Stimulated activated effector memory CD8-positive, alpha-beta T cell treated with anti-CD3 and anti-CD28 coated beads, Interleukin-12 subunit alpha, Interleukin-12 subunit beta, amount 100 ng/mL, for 72 hours (primary cell): ENCODE data around the gene MYPOP.
"Not testable (repeated sequence)": the region's sequence is repeated elsewhere in the genome, so short reads cannot be mapped to it uniquely, and the experiment has no call there.

ENCODE experiments used
- ATAC-seq: fragments of 150-1000 bp; cut with Tn5 transposase; 2 replicates; pipeline ENCODE4 v1.10.0; 2021
- DNase-seq, 2 donors: peaks; one replicate each; pipeline ENCODE4 v3.0.0; 2021 to 2022; ENCODE audit warnings: low spot score in 2 of 2
- H3K27ac Mint-ChIP-seq: one replicate; pipeline ENCODE4 v1.8.0; 2022; ENCODE audit warnings: mild to moderate bottlenecking, mixed read lengths
- H3K36me3 Mint-ChIP-seq: one replicate; pipeline ENCODE4 v1.8.0; 2022; ENCODE audit warnings: mild to moderate bottlenecking, mixed read lengths
- H3K4me1 Mint-ChIP-seq: one replicate; pipeline ENCODE4 v1.8.0; 2022; ENCODE audit warnings: mixed read lengths
- H3K4me3 Mint-ChIP-seq: one replicate; pipeline ENCODE4 v1.8.0; 2022; ENCODE audit warnings: mild to moderate bottlenecking, mixed read lengths
- H3K9me3 Mint-ChIP-seq: one replicate; pipeline ENCODE4 v1.8.0; 2022; ENCODE audit warnings: mixed read lengths

Gene MYPOP

GRCh38 chr19:45881909-45882528 is 20.4 kb downstream of the MYPOP start:
- Mint-ChIP-seq H3K9me3 (no peaks in the 10 kb centered on the region), H3K27ac (no peak overlapping the region), H3K4me1 (peaks cover 52% of the 10 kb centered on the region), H3K36me3 (peaks cover 19% of the 10 kb centered on the region), H3K4me3 (no peak overlapping the region)
- DNase-seq, result no peak
- no peak for ATAC-seq

- H3K4me3 Mint-ChIP-seq, result no peak overlapping the region
- H3K9me3 Mint-ChIP-seq, result no peaks in the 10 kb centered on the region
- DNase-seq (no peak), ATAC-seq (no peak)
- peaks cover 48% of the 10 kb centered on the region for H3K4me1 Mint-ChIP-seq
- no peak overlapping the region for H3K27ac Mint-ChIP-seq
- H3K36me3 Mint-ChIP-seq, result peaks cover 13% of the 10 kb centered on the region
Observed at GRCh38 chr19:45881082-45881908, 21.1 kb downstream of the MYPOP start.

- no peak overlapping the region for H3K27ac Mint-ChIP-seq
- H3K36me3 Mint-ChIP-seq, result peaks cover 6% of the 10 kb centered on the region
- H3K4me1 Mint-ChIP-seq, result peaks cover 48% of the 10 kb centered on the region
- no peak overlapping the region for H3K4me3 Mint-ChIP-seq
- ATAC-seq (no peak), DNase-seq (no peak)
- no peaks in the 10 kb centered on the region for H3K9me3 Mint-ChIP-seq
Observed at GRCh38 chr19:45879971-45880370, 22.4 kb downstream of the MYPOP start.

GRCh38 chr19:45879055-45879454 is 23.4 kb downstream of the MYPOP start:
- Mint-ChIP-seq H3K4me3 (no peak overlapping the region), H3K27ac (no peak overlapping the region), H3K9me3 (no peaks in the 10 kb centered on the region), H3K4me1 (peaks cover 48% of the 10 kb centered on the region), H3K36me3 (peaks cover 6% of the 10 kb centered on the region)
- ATAC-seq, result no peak
- no peak for DNase-seq

GRCh38 chr19:45878043-45878794 is 24.2 kb downstream of the MYPOP start:
- H3K27ac Mint-ChIP-seq, result peak overlapping the region; percentile 4
- H3K4me3 Mint-ChIP-seq, result peak overlapping the region; percentile 39
- H3K9me3 Mint-ChIP-seq, result no peaks in the 10 kb centered on the region
- no peak for DNase-seq
- H3K36me3 Mint-ChIP-seq, result peaks cover 2% of the 10 kb centered on the region
- H3K4me1 Mint-ChIP-seq, result peaks cover 40% of the 10 kb centered on the region
- ATAC-seq, result peak; percentile 92

- peak in 1 of 2 donors; percentile 63 for DNase-seq
- H3K27ac Mint-ChIP-seq, result peak overlapping the region; percentile 86
- peak overlapping the region; percentile 39 for H3K4me3 Mint-ChIP-seq
- no peaks in the 10 kb centered on the region for H3K36me3 Mint-ChIP-seq
- peaks cover 32% of the 10 kb centered on the region for H3K4me1 Mint-ChIP-seq
- peak; percentile 35 for ATAC-seq
- H3K9me3 Mint-ChIP-seq, result no peaks in the 10 kb centered on the region
Observed at GRCh38 chr19:45876411-45877197, 25.8 kb downstream of the MYPOP start.

GRCh38 chr19:45876161-45876410 is 26.3 kb downstream of the MYPOP start:
- peak; percentile 80 for ATAC-seq
- DNase-seq, result no peak
- Mint-ChIP-seq H3K9me3 (no peaks in the 10 kb centered on the region), H3K36me3 (no peaks in the 10 kb centered on the region), H3K4me3 (peak overlapping the region; percentile 39), H3K4me1 (peaks cover 27% of the 10 kb centered on the region), H3K27ac (peak overlapping the region; percentile 86)

GRCh38 chr19:45874620-45874966 is 27.8 kb downstream of the MYPOP start:
- Mint-ChIP-seq H3K4me1 (peaks cover 27% of the 10 kb centered on the region), H3K27ac (no peak overlapping the region), H3K9me3 (no peaks in the 10 kb centered on the region), H3K36me3 (no peaks in the 10 kb centered on the region), H3K4me3 (no peak overlapping the region)
- DNase-seq (no peak), ATAC-seq (no peak)

GRCh38 chr19:45873219-45873772 is 29.1 kb downstream of the MYPOP start:
- H3K36me3 Mint-ChIP-seq, result no peaks in the 10 kb centered on the region
- H3K4me3 Mint-ChIP-seq, result no peak overlapping the region

GRCh38 chr19:45872095-45872919 is 30.1 kb downstream of the MYPOP start:
- DNase-seq, result no peak
- Mint-ChIP-seq H3K36me3 (no peaks in the 10 kb centered on the region), H3K4me1 (peaks cover 12% of the 10 kb centered on the region), H3K27ac (no peak overlapping the region), H3K4me3 (no peak overlapping the region), H3K9me3 (no peaks in the 10 kb centered on the region)
- ATAC-seq, result no peak

More at GRCh38 chr19:45873219-45873772, 29.1 kb downstream of the MYPOP start:
- ATAC-seq (no peak), DNase-seq (no peak)
- Mint-ChIP-seq H3K9me3 (no peaks in the 10 kb centered on the region), H3K4me1 (peaks cover 21% of the 10 kb centered on the region), H3K27ac (no peak overlapping the region)

- Mint-ChIP-seq H3K36me3 (no peaks in the 10 kb centered on the region), H3K4me3 (no peak overlapping the region), H3K27ac (no peak overlapping the region), H3K9me3 (no peaks in the 10 kb centered on the region), H3K4me1 (peaks cover under 1% of the 10 kb centered on the region)
- DNase-seq (no peak), ATAC-seq (no peak)
Observed at GRCh38 chr19:45870798-45871197, 31.6 kb downstream of the MYPOP start.

- not testable (repeated sequence) for H3K4me3 Mint-ChIP-seq, ATAC-seq, H3K9me3 Mint-ChIP-seq, H3K27ac Mint-ChIP-seq, DNase-seq
- Mint-ChIP-seq H3K4me1 (peaks cover 19% of the 10 kb centered on the region), H3K36me3 (peaks cover 17% of the 10 kb centered on the region)
Observed at GRCh38 chr19:45867241-45867640, 35.2 kb downstream of the MYPOP start.

GRCh38 chr19:45866400-45867176 is 35.8 kb downstream of the MYPOP start:
- ATAC-seq, result no peak
- Mint-ChIP-seq H3K36me3 (peaks cover 24% of the 10 kb centered on the region), H3K9me3 (no peaks in the 10 kb centered on the region), H3K4me3 (no peak overlapping the region), H3K4me1 (peaks cover 25% of the 10 kb centered on the region), H3K27ac (no peak overlapping the region)
- no peak for DNase-seq
